Common myeloid progenitor, CD34-positive (primary cell): Measurements from ENCODE around the gene ARID5A.

Source experiments
- CTCF ChIA-PET: fragments of 350-600 bp; sonication (Branson Sonifier 250); formaldehyde crosslinking; loops from one replicate; lab custom pipeline; 2021; ENCODE audit warnings: antibody characterized with exemption; lab: Charles Lee
- POLR2A ChIA-PET: fragments of 350-600 bp; sonication (Branson Sonifier 250); formaldehyde crosslinking; loops from one replicate; lab custom pipeline; 2021; ENCODE audit warnings: antibody characterized with exemption; lab: Charles Lee
- DNase-seq, 3 donors: peaks; one replicate each; pipeline versions ENCODE4 v3.0.0 to v3.0.0-alpha.2; 2013
- H3K27ac ChIP-seq, 2 experiments: 1 replicate in 1 of 2; 2 replicates in 1 of 2; pipeline ENCODE4 v1.7.0; 2013; ENCODE audit warnings: inconsistent platforms in 2 of 2, low read length in 2 of 2, mild to moderate bottlenecking in 2 of 2, low read depth in 1 of 2, moderate library complexity in 1 of 2; ENCODE audit not compliant: severe bottlenecking in 2 of 2, insufficient read depth in 1 of 2, poor library complexity in 1 of 2
- H3K27me3 ChIP-seq, 5 experiments: replicated peaks in 2 of 5; 1 replicate in 3 of 5; 2 replicates in 2 of 5; pipeline versions ENCODE4 v1.6.1 to v1.7.0; 2013; ENCODE audit warnings: low read length in 4 of 5, mild to moderate bottlenecking in 2 of 5, moderate library complexity in 2 of 5, inconsistent platforms in 1 of 5; ENCODE audit not compliant: insufficient read depth in 5 of 5, control insufficient read depth in 4 of 5
- H3K36me3 ChIP-seq, 4 experiments: 1 replicate in 2 of 4; 2 replicates in 2 of 4; pipeline versions ENCODE4 v1.6.1 to v1.7.0; 2013; ENCODE audit warnings: low read length in 3 of 4, control low read depth in 1 of 4, mild to moderate bottlenecking in 1 of 4; ENCODE audit not compliant: control insufficient read depth in 4 of 4, insufficient read depth in 4 of 4
- H3K4me1 ChIP-seq, 4 experiments: 1 replicate in 3 of 4; 2 replicates in 1 of 4; pipeline versions ENCODE4 v1.6.1 to v1.7.1; 2013; ENCODE audit warnings: low read length in 3 of 4, mild to moderate bottlenecking in 3 of 4, control low read depth in 1 of 4, inconsistent platforms in 1 of 4, moderate library complexity in 1 of 4; ENCODE audit not compliant: control insufficient read depth in 4 of 4, insufficient read depth in 4 of 4; ENCODE audit errors: control extremely low read depth in 1 of 4
- H3K4me3 ChIP-seq, 7 experiments: 1 replicate in 4 of 7; 2 replicates in 3 of 7; pipeline versions ENCODE4 v1.5.1 to v1.7.0; 2013; ENCODE audit warnings: mild to moderate bottlenecking in 7 of 7, low read length in 6 of 7, moderate library complexity in 6 of 7, inconsistent platforms in 2 of 7, low read depth in 2 of 7, control low read depth in 1 of 7; ENCODE audit not compliant: insufficient read depth in 4 of 7, control insufficient read depth in 1 of 7; ENCODE audit errors: extremely low read depth in 1 of 7
- H3K9me3 ChIP-seq, 5 experiments: 1 replicate in 4 of 5; 2 replicates in 1 of 5; pipeline versions ENCODE4 v1.6.1 to v1.7.1; 2013; ENCODE audit warnings: low read length in 4 of 5, mild to moderate bottlenecking in 2 of 5, inconsistent platforms in 1 of 5, low read depth in 1 of 5, moderate library complexity in 1 of 5; ENCODE audit not compliant: control insufficient read depth in 4 of 5, insufficient read depth in 2 of 5; ENCODE audit errors: control extremely low read depth in 1 of 5
- WGBS: methylation state at CpG from one replicate; pipeline ENCODE4 v1.1.5; 2013; ENCODE audit not compliant: insufficient coverage; 5-methylcytosine and 5-hydroxymethylcytosine counted together

ARID5A gene

DNA sequence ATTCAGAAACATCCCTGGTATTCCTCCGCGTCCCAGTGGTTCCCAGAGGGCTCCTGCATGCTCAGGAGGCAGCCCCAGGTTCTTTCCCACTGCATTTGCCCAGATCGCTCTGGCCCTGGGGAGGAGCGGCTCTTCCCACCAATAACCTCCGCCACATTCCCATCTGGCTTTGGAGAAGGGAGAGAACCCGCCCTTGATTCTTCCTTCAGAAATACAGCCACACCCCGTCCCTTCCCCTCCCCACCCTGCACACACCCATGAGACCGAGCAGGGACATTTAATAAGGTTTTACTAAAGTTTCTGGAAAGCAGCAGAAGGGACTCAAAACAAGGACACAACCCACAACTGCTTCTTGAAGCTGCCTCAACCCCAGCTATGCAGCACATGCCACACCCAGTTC lies 21.9 kb downstream of the ARID5A start:
- peaks cover 0 to 2% (median 0%) of the 10 kb centered on the region in 5 experiments for H3K27me3 ChIP-seq
- peaks cover 0 to 2% (median 0%) of the 10 kb centered on the region in 5 experiments for H3K9me3 ChIP-seq
- CTCF ChIA-PET = interaction anchor here (22.8 kb wide), 1 partner anchor 25 kb away, joined by 429 read pairs; the partner anchor contains the start of gene ARID5A
- H3K27ac ChIP-seq = no peak overlapping the region
- no peak for DNase-seq
- H3K4me3 ChIP-seq = no peak overlapping the region
- no peaks in the 10 kb centered on the region for H3K36me3 ChIP-seq
- POLR2A ChIA-PET = no interaction called here
- H3K4me1 ChIP-seq = peaks cover 0 to 11% (median 7%) of the 10 kb centered on the region in 4 experiments
- 100% methylated on average over 2 of the region's 8 CpGs for WGBS

DNA sequence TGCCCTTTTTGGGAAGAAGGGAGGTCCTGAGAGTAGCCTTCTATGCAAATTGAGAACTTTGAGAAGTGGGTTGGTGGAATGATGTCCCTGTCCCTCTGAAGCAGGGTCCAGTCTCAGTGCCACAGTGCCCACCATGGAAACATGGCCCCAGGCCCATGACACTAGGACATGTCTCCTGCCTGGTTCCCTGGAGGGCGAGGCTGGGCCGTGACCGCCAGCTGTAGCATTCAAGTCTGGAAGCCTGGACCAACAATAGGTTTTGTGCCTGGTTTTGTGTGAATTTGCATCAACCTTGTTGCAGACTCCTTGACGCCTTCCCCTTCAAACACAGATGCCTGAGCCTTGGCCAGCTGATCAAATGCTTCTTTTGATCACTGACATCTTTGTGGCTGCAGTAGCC lies 27.5 kb downstream of the ARID5A start:
- Histone ChIP-seq H3K27me3 (peaks cover 0 to 2% (median 0%) of the 10 kb centered on the region in 5 experiments), H3K9me3 (peaks cover 0 to 2% (median 0%) of the 10 kb centered on the region in 5 experiments), H3K4me1 (no peaks in the 10 kb centered on the region), H3K36me3 (no peaks in the 10 kb centered on the region), H3K4me3 (no peak overlapping the region), H3K27ac (no peak overlapping the region)
- CTCF ChIA-PET = interaction anchor here (1.1 to 2.0 kb wide), 3 partner anchors 10 to 94 kb away, joined by 3 to 7 read pairs (median 3); no protein-coding TSS in a partner anchor
- DNase-seq = no peak
- POLR2A ChIA-PET = no interaction called here
- WGBS = 0% methylated on average over 1 of the region's 4 CpGs

DNA sequence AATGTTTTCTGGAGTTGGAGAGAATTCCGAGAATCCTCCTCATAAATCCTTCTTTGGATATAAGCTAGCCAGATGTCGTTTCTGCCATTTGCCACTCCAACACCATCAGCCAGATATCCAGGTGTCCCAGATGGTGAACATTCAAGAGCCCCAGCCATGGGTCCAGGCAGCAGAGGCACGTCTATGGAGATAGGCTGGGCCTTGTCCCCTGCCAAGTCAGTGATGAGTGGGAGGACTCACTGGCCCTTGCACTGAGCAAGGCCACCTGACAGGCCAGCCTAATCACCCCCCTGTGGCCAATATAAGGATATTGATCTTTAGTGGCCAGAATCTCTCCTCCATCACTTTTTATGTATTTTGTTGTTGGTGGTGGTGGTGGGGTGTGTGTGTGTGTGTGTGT lies 28.0 kb downstream of the ARID5A start:
- Histone ChIP-seq H3K4me1 (no peaks in the 10 kb centered on the region), H3K4me3 (no peak overlapping the region), H3K27ac (no peak overlapping the region), H3K27me3 (peaks cover 0 to 2% (median 0%) of the 10 kb centered on the region in 5 experiments), H3K9me3 (peaks cover 0 to 2% (median 0%) of the 10 kb centered on the region in 5 experiments), H3K36me3 (no peaks in the 10 kb centered on the region)
- POLR2A ChIA-PET = no interaction called here
- no peak for DNase-seq
- 96% methylated on average over 3 of the region's 3 CpGs for WGBS
- CTCF ChIA-PET = interaction anchor here (1.1 to 2.0 kb wide), 4 partner anchors 10 to 95 kb away, joined by 3 to 7 read pairs (median 4); no protein-coding TSS in a partner anchor

DNA sequence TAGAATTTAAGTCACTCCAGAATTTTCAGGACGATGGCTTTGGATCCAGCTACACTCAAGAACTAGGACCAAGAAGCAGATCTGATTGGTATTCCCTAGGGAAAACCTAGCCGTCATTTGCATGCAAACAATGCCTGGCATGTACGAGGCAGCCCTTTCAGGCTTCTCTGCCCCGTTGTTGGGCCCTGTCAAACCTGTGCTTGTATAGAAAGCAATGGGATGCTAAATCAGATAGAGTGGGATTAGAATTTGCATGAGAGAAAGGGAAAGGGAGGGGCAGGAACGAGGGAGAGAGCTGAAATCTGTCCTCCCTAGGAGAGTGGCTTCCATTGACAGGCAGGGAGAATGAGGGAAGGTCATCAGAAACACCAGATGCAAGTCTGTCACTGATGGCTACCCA lies 28.6 kb downstream of the ARID5A start:
- ChIA-PET POLR2A (no interaction called here), CTCF (interaction anchor here (1.1 to 2.0 kb wide), 5 partner anchors 11 to 95 kb away, joined by 3 to 7 read pairs (median 3); no protein-coding TSS in a partner anchor)
- no peak for DNase-seq
- Histone ChIP-seq H3K4me1 (no peaks in the 10 kb centered on the region), H3K27me3 (peaks cover 0 to 2% (median 0%) of the 10 kb centered on the region in 5 experiments), H3K36me3 (no peaks in the 10 kb centered on the region), H3K27ac (no peak overlapping the region), H3K4me3 (no peak overlapping the region), H3K9me3 (peaks cover 0 to 2% (median 0%) of the 10 kb centered on the region in 5 experiments)
- 94% methylated on average over 5 of the region's 5 CpGs for WGBS

GRCh38 chr2:96568094-96568493 lies 31.5 kb downstream of the ARID5A start:
- no peak overlapping the region for H3K27ac ChIP-seq
- H3K27me3 ChIP-seq = peaks cover 0 to 2% (median 0%) of the 10 kb centered on the region in 5 experiments
- no peaks in the 10 kb centered on the region for H3K4me1 ChIP-seq
- DNase-seq = no peak
- no peak overlapping the region for H3K4me3 ChIP-seq
- ChIA-PET POLR2A (no interaction called here), CTCF (interaction anchor here (0.6 to 1.7 kb wide), 2 partner anchors 13 to 14 kb away, joined by 3 to 5 read pairs; no protein-coding TSS in a partner anchor)
- no peaks in the 10 kb centered on the region for H3K36me3 ChIP-seq
- H3K9me3 ChIP-seq = no peaks in the 10 kb centered on the region
- 100% methylated on average over 1 of the region's 3 CpGs for WGBS

DNA sequence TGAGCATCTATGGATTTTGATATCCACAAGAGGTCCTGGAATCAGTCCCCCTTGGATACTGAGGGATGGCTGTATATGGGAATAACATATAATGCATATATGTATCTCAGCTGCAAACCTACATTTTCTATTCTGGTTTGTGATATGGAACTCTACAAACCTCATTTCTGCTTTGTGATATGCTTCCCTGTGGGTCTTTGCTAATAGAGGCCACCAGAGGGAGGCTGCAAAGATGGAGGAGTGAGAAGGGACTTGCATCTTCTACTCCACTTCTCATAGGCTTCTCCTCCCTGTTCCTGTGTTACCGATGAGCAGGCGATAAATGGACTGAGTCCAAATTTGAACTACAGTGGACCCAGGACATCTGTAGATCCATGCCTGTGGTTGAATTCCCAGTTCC lies 37.8 kb downstream of the ARID5A start:
- no peaks in the 10 kb centered on the region for H3K27me3 ChIP-seq
- no peaks in the 10 kb centered on the region for H3K36me3 ChIP-seq
- POLR2A ChIA-PET = interaction anchor here (0.7 kb wide), 1 partner anchor 98 kb away, joined by 3 read pairs; no protein-coding TSS in a partner anchor
- CTCF ChIA-PET = no interaction called here
- H3K4me3 ChIP-seq = no peak overlapping the region
- H3K9me3 ChIP-seq = no peaks in the 10 kb centered on the region
- no peak overlapping the region for H3K27ac ChIP-seq
- WGBS = 100% methylated on average over 2 of the region's 2 CpGs
- no peaks in the 10 kb centered on the region for H3K4me1 ChIP-seq
- peak in 2 of 3 donors; percentile 38 to 43 for DNase-seq

- no peak overlapping the region for H3K4me3 ChIP-seq
- peak in 1 of 3 donors; percentile 47 for DNase-seq
- no peak overlapping the region for H3K27ac ChIP-seq
- CTCF ChIA-PET = interaction anchor here (1.9 kb wide), 1 partner anchor 11 kb away, joined by 6 read pairs; no protein-coding TSS in a partner anchor
- no peaks in the 10 kb centered on the region for H3K36me3 ChIP-seq
- no peaks in the 10 kb centered on the region for H3K9me3 ChIP-seq
- POLR2A ChIA-PET = no interaction called here
- no peaks in the 10 kb centered on the region for H3K4me1 ChIP-seq
- 100% methylated on average over 1 of the region's 1 CpG for WGBS
- H3K27me3 ChIP-seq = no peaks in the 10 kb centered on the region
These were observed 39.4 kb downstream of the ARID5A start for GRCh38 chr2:96575785-96576456.
